Colonic mucosa (tissue), 4 donors: Measurements from ENCODE around the gene CA10. TPM values are rescaled to one million over a fixed set of nuclear protein-coding genes. Genes with fewer than 3 reads are reported as not detected.

ENCODE experiments used
- DNase-seq: peaks from one replicate; pipeline ENCODE4 v3.0.0-alpha.2; 2020
- H3K27ac ChIP-seq: fragments of 200-600 bp; one replicate; pipeline ENCODE4 v1.8.0; 2021
- H3K27me3 ChIP-seq: fragments of 200-600 bp; one replicate; pipeline ENCODE4 v1.8.0; 2021
- H3K36me3 ChIP-seq: fragments of 200-600 bp; one replicate; pipeline ENCODE4 v1.8.0; 2021
- H3K4me1 ChIP-seq: fragments of 200-600 bp; one replicate; pipeline ENCODE4 v1.8.0; 2021; ENCODE audit warnings: mild to moderate bottlenecking
- H3K4me3 ChIP-seq: fragments of 200-600 bp; one replicate; pipeline ENCODE4 v1.8.0; 2021
- H3K9ac ChIP-seq, 2 donors: one replicate each; pipeline ENCODE4 v1.7.0; 2013; ENCODE audit warnings: control low read depth in 2 of 2, low read depth in 2 of 2, low read length in 2 of 2
- H3K9me3 ChIP-seq: fragments of 200-600 bp; one replicate; pipeline ENCODE4 v1.8.0; 2021
- intact Hi-C: fragments of 100-400 bp; cut with DNase I; formaldehyde crosslinking; loops from one replicate; pipeline ENCODE4 v1.14.1; 2022
- total RNA-seq, 2 donors: library from RNA; stranded (reverse); fragmentation: NEBNext Ultra II Directional in 1 of 2; extraction: Animal tissue kit (Norgen Biotek cat#: 25700) in 1 of 2; gene quantifications; one replicate each; pipeline ENCODE4 v1.2.1, GENCODE V29; 2021
- TF ChIP-seq, protein P1 (sequence below): fragments of 200-600 bp; IDR thresholded peaks from one replicate; pipeline ENCODE4 v1.8.0; 2022; ENCODE audit warnings: antibody characterized with exemption, mild to moderate bottlenecking
- donor health status: healthy.
- donor health status: DM: no; HTN: no; CAD: no.
- donor health status: DM: no; HTN: no; CAD: no.

Gene CA10
- total RNA-seq, 2 donors from 2014 or later, result 0.27 to 0.52 TPM

DNA sequence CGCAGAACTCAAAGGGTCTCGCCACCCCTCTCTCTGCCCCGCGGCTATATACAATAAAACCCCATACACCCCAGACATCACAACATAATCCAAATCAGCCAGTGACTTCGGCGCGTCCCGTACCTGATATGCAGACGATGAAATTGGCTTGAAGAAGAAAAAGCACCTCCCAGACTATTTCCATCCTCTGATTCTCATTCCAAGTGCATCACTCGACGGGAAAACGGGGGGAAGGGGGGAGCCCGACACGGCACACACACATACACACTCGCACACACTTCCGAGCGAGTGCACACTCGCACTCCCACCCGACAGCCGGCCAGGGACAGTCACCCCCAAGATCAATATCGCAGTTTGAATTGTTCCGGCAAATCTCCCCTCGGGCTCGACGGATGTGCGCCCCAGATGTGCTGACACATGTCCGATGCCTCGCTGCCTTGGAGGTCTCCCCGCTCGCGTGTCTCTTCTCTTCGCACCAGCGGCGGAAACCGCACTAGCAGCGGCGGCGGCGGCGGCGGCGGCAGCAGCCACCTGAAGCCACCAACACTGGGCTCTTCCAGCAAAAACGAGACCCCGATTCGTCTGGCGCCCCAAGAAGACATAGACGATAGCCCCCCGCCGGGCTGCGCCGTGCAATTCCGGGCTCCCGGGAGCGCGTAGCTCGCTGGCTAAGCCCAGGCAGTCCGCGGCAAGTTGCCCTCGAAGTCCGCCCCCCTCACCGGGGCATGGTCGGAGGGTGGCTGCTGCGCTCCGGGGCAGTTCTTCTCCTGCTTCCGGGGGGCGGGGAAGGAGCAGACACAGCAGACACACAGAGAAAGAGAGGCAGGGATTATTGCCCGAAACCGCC is 688 bp downstream of the CA10 start:
- no peaks in the 10 kb centered on the region for H3K9me3 ChIP-seq
- DNase-seq, result no peak
- TF ChIP-seq, protein P1, sequence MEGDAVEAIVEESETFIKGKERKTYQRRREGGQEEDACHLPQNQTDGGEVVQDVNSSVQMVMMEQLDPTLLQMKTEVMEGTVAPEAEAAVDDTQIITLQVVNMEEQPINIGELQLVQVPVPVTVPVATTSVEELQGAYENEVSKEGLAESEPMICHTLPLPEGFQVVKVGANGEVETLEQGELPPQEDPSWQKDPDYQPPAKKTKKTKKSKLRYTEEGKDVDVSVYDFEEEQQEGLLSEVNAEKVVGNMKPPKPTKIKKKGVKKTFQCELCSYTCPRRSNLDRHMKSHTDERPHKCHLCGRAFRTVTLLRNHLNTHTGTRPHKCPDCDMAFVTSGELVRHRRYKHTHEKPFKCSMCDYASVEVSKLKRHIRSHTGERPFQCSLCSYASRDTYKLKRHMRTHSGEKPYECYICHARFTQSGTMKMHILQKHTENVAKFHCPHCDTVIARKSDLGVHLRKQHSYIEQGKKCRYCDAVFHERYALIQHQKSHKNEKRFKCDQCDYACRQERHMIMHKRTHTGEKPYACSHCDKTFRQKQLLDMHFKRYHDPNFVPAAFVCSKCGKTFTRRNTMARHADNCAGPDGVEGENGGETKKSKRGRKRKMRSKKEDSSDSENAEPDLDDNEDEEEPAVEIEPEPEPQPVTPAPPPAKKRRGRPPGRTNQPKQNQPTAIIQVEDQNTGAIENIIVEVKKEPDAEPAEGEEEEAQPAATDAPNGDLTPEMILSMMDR, result no peak
- no peak overlapping the region for H3K27ac ChIP-seq
- intact Hi-C loops, result no loop called here
- no peak overlapping the region for H3K9ac ChIP-seq
- no peaks in the 10 kb centered on the region for H3K4me1 ChIP-seq
- H3K27me3 ChIP-seq, result peaks cover 25% of the 10 kb centered on the region
- no peaks in the 10 kb centered on the region for H3K36me3 ChIP-seq
- no peak overlapping the region for H3K4me3 ChIP-seq

GRCh38 chr17:52156576-52157570 is 1.6 kb downstream of the CA10 start:
- no peaks in the 10 kb centered on the region for H3K4me1 ChIP-seq
- no peaks in the 10 kb centered on the region for H3K9me3 ChIP-seq
- intact Hi-C loops, result no loop called here
- H3K9ac ChIP-seq, result no peak overlapping the region
- DNase-seq, result no peak
- TF ChIP-seq, protein P1, result no peak
- peaks cover 25% of the 10 kb centered on the region for H3K27me3 ChIP-seq
- H3K4me3 ChIP-seq, result no peak overlapping the region
- no peak overlapping the region for H3K27ac ChIP-seq
- H3K36me3 ChIP-seq, result no peaks in the 10 kb centered on the region

GRCh38 chr17:52155301-52155700 is 3.2 kb downstream of the CA10 start:
- no peak overlapping the region for H3K9ac ChIP-seq
- H3K36me3 ChIP-seq, result no peaks in the 10 kb centered on the region
- H3K27me3 ChIP-seq, result peaks cover 25% of the 10 kb centered on the region

GRCh38 chr17:52154466-52154865 is 4.0 kb downstream of the CA10 start:
- no peak for DNase-seq
- Histone ChIP-seq H3K9me3 (no peaks in the 10 kb centered on the region), H3K27me3 (peaks cover 20% of the 10 kb centered on the region), H3K9ac (no peak overlapping the region), H3K36me3 (no peaks in the 10 kb centered on the region), H3K4me1 (no peaks in the 10 kb centered on the region), H3K27ac (no peak overlapping the region), H3K4me3 (no peak overlapping the region)
- TF ChIP-seq, protein P1, result no peak
- intact Hi-C loops, result no loop called here

More at GRCh38 chr17:52155301-52155700, 3.2 kb downstream of the CA10 start:
- no peak overlapping the region for H3K4me3 ChIP-seq
- intact Hi-C loops, result no loop called here
- DNase-seq, result no peak
- H3K27ac ChIP-seq, result no peak overlapping the region
- no peaks in the 10 kb centered on the region for H3K9me3 ChIP-seq
- TF ChIP-seq, protein P1, result no peak
- no peaks in the 10 kb centered on the region for H3K4me1 ChIP-seq

GRCh38 chr17:52150935-52151334 is 7.6 kb downstream of the CA10 start:
- Histone ChIP-seq H3K27me3 (no peaks in the 10 kb centered on the region), H3K4me3 (no peak overlapping the region), H3K36me3 (no peaks in the 10 kb centered on the region), H3K27ac (no peak overlapping the region), H3K9me3 (no peaks in the 10 kb centered on the region), H3K4me1 (no peaks in the 10 kb centered on the region), H3K9ac (no peak overlapping the region)
- intact Hi-C loops, result no loop called here
- no peak for DNase-seq
- TF ChIP-seq, protein P1, result no peak
